Astrocyte (in vitro differentiated cells and primary cell): ENCODE measurements around the gene TNPO3.

ENCODE experiments used
- CTCF ChIP-seq: IDR thresholded peaks from 2 replicates; pipeline ENCODE4 v1.5.1; 2011; ENCODE audit warnings: low read depth, mild to moderate bottlenecking, inconsistent platforms, low read length, moderate library complexity; ENCODE audit not compliant: insufficient read depth
- EZH2 ChIP-seq: IDR thresholded peaks from 2 replicates; pipeline ENCODE4 v1.6.1; 2012; ENCODE audit warnings: mild to moderate bottlenecking, low read length, inconsistent platforms; ENCODE audit not compliant: insufficient read depth

GRCh38 chr7:129066290-129067131, 11.6 kb upstream of the TNPO3 start:
- TF ChIP-seq CTCF (no peak), EZH2 (no peak)
